ENCODE measurements around the gene OGG1.

OGG1 gene

GRCh38 chr3:9729419-9729818 lies 20.3 kb upstream of the OGG1 start:
- DNase-seq: no peak

- peak in 1 of 2 experiments; percentile 97 for DNase-seq
Observed at GRCh38 chr3:9730657-9731205, 19.0 kb upstream of the OGG1 start.

GRCh38 chr3:9731206-9732079 lies 18.3 kb upstream of the OGG1 start, which contains the start of gene BRPF1:
TSS of gene BRPF1 (plus strand) at chr3:9731735. CDS start at chr3:9734141, 2,406 bp downstream.
- peak; percentile 98 to 99 for DNase-seq

- no peak for DNase-seq
Observed at GRCh38 chr3:9732080-9732739, 17.5 kb upstream of the OGG1 start.

GRCh38 chr3:9732740-9733115 lies 17.0 kb upstream of the OGG1 start:
- DNase-seq: no peak

GRCh38 chr3:9736831-9737230 lies 12.9 kb upstream of the OGG1 start:
- no peak for DNase-seq

- no peak for DNase-seq
Observed at GRCh38 chr3:9739181-9739580, 10.6 kb upstream of the OGG1 start.

GRCh38 chr3:9742560-9742959 lies 7.2 kb upstream of the OGG1 start:
- no peak for DNase-seq

GRCh38 chr3:9743548-9743947 lies 6.2 kb upstream of the OGG1 start:
- no peak for DNase-seq

- DNase-seq: no peak
Observed at GRCh38 chr3:9744162-9744561, 5.6 kb upstream of the OGG1 start.

GRCh38 chr3:9745521-9745920 lies 4.2 kb upstream of the OGG1 start:
- DNase-seq: no peak

GRCh38 chr3:9746330-9746729 lies 3.4 kb upstream of the OGG1 start:
- no peak for DNase-seq

- DNase-seq: no peak
Observed at GRCh38 chr3:9747267-9747666, 2.5 kb upstream of the OGG1 start.

- no peak for DNase-seq
Observed at GRCh38 chr3:9748031-9748430, 1.7 kb upstream of the OGG1 start.

GRCh38 chr3:9749296-9749644 lies 482 bp upstream of the OGG1 start:
- DNase-seq: peak in 1 of 2 experiments; percentile 74

- DNase-seq: peak in 1 of 2 experiments; percentile 24
Observed at GRCh38 chr3:9750556-9751411, 1.0 kb downstream of the OGG1 start.

- DNase-seq: peak in 1 of 2 experiments; percentile 43
Observed at GRCh38 chr3:9754678-9755077, 4.9 kb downstream of the OGG1 start.

- no peak for DNase-seq
Observed at GRCh38 chr3:9757427-9757826, 7.7 kb downstream of the OGG1 start.

- no peak for DNase-seq
Observed at GRCh38 chr3:9760779-9761505, 11.2 kb downstream of the OGG1 start.

GRCh38 chr3:9761919-9762318 lies 12.2 kb downstream of the OGG1 start:
- no peak for DNase-seq

- DNase-seq: no peak
Observed at GRCh38 chr3:9762871-9763270, 13.1 kb downstream of the OGG1 start.

- DNase-seq: no peak
Observed at GRCh38 chr3:9765865-9766264, 16.1 kb downstream of the OGG1 start.

Measured in SW 1271 (cell line).